ENCODE results near the gene TEX2.
"Not testable (repeated sequence)": the region's sequence is repeated elsewhere in the genome, so short reads cannot be mapped to it uniquely, and the experiment has no call there.

The TEX2 gene

DNA sequence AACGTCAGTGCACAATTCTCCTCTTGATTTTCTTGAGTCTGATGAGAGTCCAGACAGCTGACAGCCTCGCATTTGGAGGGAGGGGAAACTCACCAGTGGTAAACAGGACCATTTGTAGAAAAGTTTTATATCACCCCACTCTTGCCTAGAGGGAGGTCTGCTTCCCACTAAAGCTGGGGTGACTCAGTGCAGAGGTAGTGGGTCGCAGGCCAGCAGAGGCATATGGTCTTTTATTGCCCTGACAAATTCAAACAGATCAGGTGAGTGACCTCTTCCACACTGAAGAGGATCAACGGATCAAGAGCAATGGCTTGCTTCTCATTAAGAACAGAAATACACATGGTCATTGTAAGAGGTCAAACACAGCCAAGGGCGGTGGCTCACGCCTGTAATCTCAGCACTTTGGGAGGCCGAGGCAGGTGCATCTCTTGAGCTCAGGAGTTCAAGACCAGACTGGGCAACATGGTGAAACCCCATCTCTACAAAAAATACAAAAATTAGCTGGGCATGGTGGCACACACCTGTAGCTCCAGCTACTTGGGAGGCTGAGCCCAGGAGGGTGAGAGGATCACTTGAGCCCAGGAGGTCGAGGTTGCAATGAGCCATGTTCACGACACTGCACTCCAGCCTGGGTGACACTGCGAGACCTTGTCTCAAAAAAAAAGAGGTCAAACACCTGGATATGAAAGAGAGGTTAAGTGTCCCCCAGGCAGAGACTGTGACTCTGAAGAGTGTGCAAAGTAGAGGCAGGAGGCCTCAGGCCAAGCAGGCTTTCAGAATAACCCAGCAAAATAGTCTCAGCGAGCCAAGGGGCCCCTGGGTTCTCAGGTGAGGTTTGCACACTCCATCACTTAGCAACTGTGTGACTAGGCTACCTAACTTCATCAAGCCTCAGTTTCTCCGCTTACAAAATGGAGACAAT, 76.6 kb downstream of the TEX2 start:
- no peak overlapping the region for H3K4me3 ChIP-seq (ENCODE audit: low read depth, low read length)
- H3K9ac ChIP-seq, result no peak overlapping the region
- H3K4me2 ChIP-seq (ENCODE audit: low read length), result no peak overlapping the region
- TF ChIP-seq, protein P1, sequence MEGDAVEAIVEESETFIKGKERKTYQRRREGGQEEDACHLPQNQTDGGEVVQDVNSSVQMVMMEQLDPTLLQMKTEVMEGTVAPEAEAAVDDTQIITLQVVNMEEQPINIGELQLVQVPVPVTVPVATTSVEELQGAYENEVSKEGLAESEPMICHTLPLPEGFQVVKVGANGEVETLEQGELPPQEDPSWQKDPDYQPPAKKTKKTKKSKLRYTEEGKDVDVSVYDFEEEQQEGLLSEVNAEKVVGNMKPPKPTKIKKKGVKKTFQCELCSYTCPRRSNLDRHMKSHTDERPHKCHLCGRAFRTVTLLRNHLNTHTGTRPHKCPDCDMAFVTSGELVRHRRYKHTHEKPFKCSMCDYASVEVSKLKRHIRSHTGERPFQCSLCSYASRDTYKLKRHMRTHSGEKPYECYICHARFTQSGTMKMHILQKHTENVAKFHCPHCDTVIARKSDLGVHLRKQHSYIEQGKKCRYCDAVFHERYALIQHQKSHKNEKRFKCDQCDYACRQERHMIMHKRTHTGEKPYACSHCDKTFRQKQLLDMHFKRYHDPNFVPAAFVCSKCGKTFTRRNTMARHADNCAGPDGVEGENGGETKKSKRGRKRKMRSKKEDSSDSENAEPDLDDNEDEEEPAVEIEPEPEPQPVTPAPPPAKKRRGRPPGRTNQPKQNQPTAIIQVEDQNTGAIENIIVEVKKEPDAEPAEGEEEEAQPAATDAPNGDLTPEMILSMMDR (IDR thresholded peaks at IDR 0.05), result no peak
- no peaks in the 10 kb centered on the region for H3K36me3 ChIP-seq (ENCODE audit: control insufficient read depth, insufficient read depth, low read length)
- peaks cover 11% of the 10 kb centered on the region for H3K4me1 ChIP-seq
- no peaks in the 10 kb centered on the region for H3K27me3 ChIP-seq (ENCODE audit: control insufficient read depth, insufficient read depth, low read length)
- no peak overlapping the region for H2AFZ ChIP-seq
- no peak overlapping the region for H3K27ac ChIP-seq
- H3K79me2 ChIP-seq, result peaks cover 11% of the 10 kb centered on the region
- no peaks in the 10 kb centered on the region for H3K9me3 ChIP-seq (ENCODE audit: control insufficient read depth, low read length)

DNA sequence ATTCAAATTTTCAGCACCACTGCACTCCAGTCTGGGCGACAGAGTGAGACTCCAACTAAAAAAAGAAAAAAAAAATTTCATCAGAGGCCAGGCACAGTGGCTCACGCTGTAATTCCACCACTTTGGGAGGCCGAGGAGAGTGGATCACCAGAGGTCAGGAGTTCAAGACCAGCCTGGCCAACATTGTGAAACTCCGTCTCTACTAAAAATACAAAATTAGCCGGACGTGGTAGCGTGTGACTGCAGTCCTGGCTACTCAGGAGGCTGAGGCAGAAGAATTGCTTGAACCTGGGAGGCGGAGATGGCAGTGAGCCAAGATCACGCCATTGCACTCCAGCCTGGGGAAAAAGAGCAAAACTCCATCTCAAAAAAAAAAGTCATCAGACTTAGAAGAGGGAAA, 77.5 kb downstream of the TEX2 start:
- not testable (repeated sequence) for H3K79me2 ChIP-seq; H3K9ac ChIP-seq; H3K9me3 ChIP-seq (ENCODE audit: control insufficient read depth, low read length); H2AFZ ChIP-seq; H3K27ac ChIP-seq; H3K36me3 ChIP-seq (ENCODE audit: control insufficient read depth, insufficient read depth, low read length); H3K4me3 ChIP-seq (ENCODE audit: low read depth, low read length); H3K27me3 ChIP-seq (ENCODE audit: control insufficient read depth, insufficient read depth, low read length); H3K4me2 ChIP-seq (ENCODE audit: low read length)
- peaks cover 11% of the 10 kb centered on the region for H3K4me1 ChIP-seq

DNA sequence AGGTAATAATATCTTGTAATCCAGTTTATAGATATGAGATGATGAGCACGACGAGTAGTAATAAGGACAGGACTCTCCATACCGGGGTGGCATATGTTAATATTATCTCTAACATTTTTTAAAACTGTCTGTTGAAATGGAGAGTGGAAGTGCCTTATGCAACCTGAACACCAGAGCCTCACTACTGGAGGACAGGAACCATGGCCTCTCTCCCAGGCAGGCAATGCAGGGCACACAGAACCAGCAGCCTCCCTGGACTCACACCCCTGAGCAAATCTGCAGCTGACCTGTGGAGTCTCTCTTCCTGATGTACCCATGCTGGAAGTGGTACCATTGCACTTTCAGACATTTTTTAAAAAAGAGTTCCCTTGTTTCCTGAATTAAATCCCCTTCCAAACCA, 78.0 kb downstream of the TEX2 start:
- H3K4me3 ChIP-seq (ENCODE audit: low read depth, low read length), result no peak overlapping the region
- no peaks in the 10 kb centered on the region for H3K36me3 ChIP-seq (ENCODE audit: control insufficient read depth, insufficient read depth, low read length)
- TF ChIP-seq, protein P1 (IDR thresholded peaks at IDR 0.05), result no peak
- peaks cover 11% of the 10 kb centered on the region for H3K4me1 ChIP-seq
- no peak overlapping the region for H3K4me2 ChIP-seq (ENCODE audit: low read length)
- H2AFZ ChIP-seq, result no peak overlapping the region
- H3K9ac ChIP-seq, result no peak overlapping the region
- H3K27ac ChIP-seq, result no peak overlapping the region
- H3K27me3 ChIP-seq (ENCODE audit: control insufficient read depth, insufficient read depth, low read length), result no peaks in the 10 kb centered on the region
- no peaks in the 10 kb centered on the region for H3K9me3 ChIP-seq (ENCODE audit: control insufficient read depth, low read length)
- H3K79me2 ChIP-seq, result peaks cover 7% of the 10 kb centered on the region

DNA sequence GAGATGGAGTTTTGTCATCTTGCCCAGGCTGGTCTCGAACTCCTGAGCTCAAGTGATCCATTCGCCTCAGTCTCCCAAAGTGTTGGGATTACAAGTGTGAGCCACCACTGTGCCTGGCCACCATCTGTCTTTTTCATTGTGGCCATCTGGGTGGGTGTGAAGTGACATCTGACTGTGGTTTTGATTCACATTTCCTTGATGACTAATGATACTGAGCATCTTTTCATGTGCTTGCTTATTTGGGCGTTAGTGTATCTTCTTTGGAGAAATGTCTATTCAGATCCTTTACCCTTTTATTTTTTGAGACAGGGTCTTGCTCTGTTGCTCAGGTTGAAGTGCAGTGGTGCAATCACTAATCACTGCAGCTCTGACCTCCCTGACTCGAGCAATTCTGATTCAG, 79.2 kb downstream of the TEX2 start:
- Histone ChIP-seq H3K9me3 (ENCODE audit: control insufficient read depth, low read length) (no peaks in the 10 kb centered on the region), H3K36me3 (ENCODE audit: control insufficient read depth, insufficient read depth, low read length) (no peaks in the 10 kb centered on the region), H3K9ac (no peak overlapping the region), H3K4me2 (ENCODE audit: low read length) (no peak overlapping the region), H3K27ac (no peak overlapping the region), H3K4me1 (peaks cover 11% of the 10 kb centered on the region), H3K79me2 (peaks cover 9% of the 10 kb centered on the region), H3K4me3 (ENCODE audit: low read depth, low read length) (no peak overlapping the region), H3K27me3 (ENCODE audit: control insufficient read depth, insufficient read depth, low read length) (no peaks in the 10 kb centered on the region), H2AFZ (no peak overlapping the region)
- TF ChIP-seq, protein P1 (IDR thresholded peaks at IDR 0.05), result no peak

DNA sequence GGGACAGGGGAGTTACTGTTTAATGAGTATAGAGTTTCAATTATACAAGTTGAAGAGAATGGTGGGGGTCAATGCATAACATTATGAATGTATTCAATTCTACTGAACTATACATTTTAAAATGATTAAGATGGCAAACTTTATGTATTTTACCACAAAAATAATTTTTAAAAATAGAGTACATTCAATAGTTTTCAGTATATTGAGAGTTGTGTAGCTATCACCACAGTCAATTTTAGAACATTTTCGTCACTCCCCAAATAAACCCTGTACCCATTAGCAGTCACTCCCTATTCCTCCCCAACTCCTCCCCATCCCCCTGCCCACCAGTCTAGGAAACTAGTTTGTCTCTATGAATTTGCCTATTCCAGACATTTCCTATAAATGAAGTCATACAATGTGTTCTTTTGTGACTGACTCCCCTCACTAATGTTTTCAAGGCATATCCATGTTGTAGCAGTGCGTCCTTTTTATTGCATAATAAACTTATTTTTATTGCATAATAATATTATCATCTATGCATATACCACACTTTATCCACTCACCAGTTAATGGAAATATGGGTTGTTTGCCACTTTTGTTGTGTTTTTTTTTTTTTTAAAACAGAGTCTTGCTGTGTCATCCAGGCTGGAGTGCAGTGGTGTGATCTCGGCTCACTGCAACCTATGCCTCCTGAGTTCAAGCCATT, 80.6 kb downstream of the TEX2 start:
- Histone ChIP-seq H3K27me3 (ENCODE audit: control insufficient read depth, insufficient read depth, low read length) (no peaks in the 10 kb centered on the region), H3K9ac (no peak overlapping the region), H3K36me3 (ENCODE audit: control insufficient read depth, insufficient read depth, low read length) (no peaks in the 10 kb centered on the region), H3K4me1 (peaks cover 19% of the 10 kb centered on the region), H3K9me3 (ENCODE audit: control insufficient read depth, low read length) (no peaks in the 10 kb centered on the region), H3K4me2 (ENCODE audit: low read length) (no peak overlapping the region), H3K27ac (no peak overlapping the region), H3K79me2 (peaks cover 6% of the 10 kb centered on the region), H2AFZ (no peak overlapping the region), H3K4me3 (ENCODE audit: low read depth, low read length) (no peak overlapping the region)
- TF ChIP-seq, protein P1 (IDR thresholded peaks at IDR 0.05), result no peak
